ENCODE measurements around the gene LRBA. TPM values are rescaled to one million over a fixed set of nuclear protein-coding genes. Genes with fewer than 3 reads are reported as not detected.

The LRBA gene
- total RNA-seq, 3 donors from 2014 or later (not counting 1 experiment from before 2014, with no cell fraction given), result 72.1 to 87.6 (median 83.1) TPM

GRCh38 chr4:150867148-150867547 lies 147.9 kb downstream of the LRBA start:
- DNase-seq (peak in 1 of 2 donors; percentile 85), ATAC-seq (peak; percentile 79 to 90 (median 86))
- Mint-ChIP-seq H3K27ac (peak overlapping the region in 1 of 2 donors; percentile 22), H3K4me1 (no peaks in the 10 kb centered on the region), H3K4me3 (no peak overlapping the region), H3K9me3 (no peaks in the 10 kb centered on the region), H3K27me3 (ENCODE audit: low read depth in 2 of 2) (no peaks in the 10 kb centered on the region), H3K36me3 (no peaks in the 10 kb centered on the region)
- H3K27me3 ChIP-seq (ENCODE audit: control insufficient read depth, insufficient read depth, low read length), result no peaks in the 10 kb centered on the region
- no peak overlapping the region for H3K4me3 ChIP-seq (ENCODE audit: low read length)
- 20% methylated on average over 2 of the region's 4 CpGs for WGBS (ENCODE audit: insufficient coverage)
- H3K27ac ChIP-seq (ENCODE audit: low read length), result no peak overlapping the region
- H3K4me1 ChIP-seq (ENCODE audit: control insufficient read depth, insufficient read depth, low read length), result no peaks in the 10 kb centered on the region
- H3K9me3 ChIP-seq (ENCODE audit: control insufficient read depth, insufficient read depth, low read length), result no peaks in the 10 kb centered on the region
- TF ChIP-seq CTCF (IDR thresholded peaks at IDR 0.05), result peak; percentile 70
- intact Hi-C loops (cut with micrococcal nuclease), result loop anchor here (1.0 kb wide), 2 partner anchors 569 to 886 kb away; no protein-coding TSS in a partner anchor
- peaks cover 10% of the 10 kb centered on the region for H3K36me3 ChIP-seq (ENCODE audit: control insufficient read depth, insufficient read depth, low read length)

- Histone ChIP-seq H3K4me1 (ENCODE audit: control insufficient read depth, insufficient read depth, low read length) (no peaks in the 10 kb centered on the region), H3K27ac (ENCODE audit: low read length) (no peak overlapping the region), H3K27me3 (ENCODE audit: control insufficient read depth, insufficient read depth, low read length) (no peaks in the 10 kb centered on the region), H3K36me3 (ENCODE audit: control insufficient read depth, insufficient read depth, low read length) (peaks cover 4% of the 10 kb centered on the region), H3K9me3 (ENCODE audit: control insufficient read depth, insufficient read depth, low read length) (no peaks in the 10 kb centered on the region), H3K4me3 (ENCODE audit: low read length) (no peak overlapping the region)
- Mint-ChIP-seq H3K27me3 (ENCODE audit: low read depth in 2 of 2) (no peaks in the 10 kb centered on the region), H3K27ac (no peak overlapping the region), H3K4me1 (no peaks in the 10 kb centered on the region), H3K36me3 (no peaks in the 10 kb centered on the region), H3K4me3 (no peak overlapping the region), H3K9me3 (no peaks in the 10 kb centered on the region)
- intact Hi-C loops (cut with micrococcal nuclease), result no loop called here
- ATAC-seq, result no peak
- no peak for DNase-seq
- no peak for TF ChIP-seq CTCF (IDR thresholded peaks at IDR 0.05)
- 98% methylated on average over 6 of the region's 7 CpGs for WGBS (ENCODE audit: insufficient coverage)
Measured at GRCh38 chr4:150863456-150863855, 151.6 kb downstream of the LRBA start.

GRCh38 chr4:150862829-150863228 lies 152.3 kb downstream of the LRBA start:
- intact Hi-C loops (cut with micrococcal nuclease), result no loop called here
- 99% methylated on average over 5 of the region's 5 CpGs for WGBS (ENCODE audit: insufficient coverage)

More at GRCh38 chr4:150862829-150863228, 152.3 kb downstream of the LRBA start:
- Histone ChIP-seq H3K9me3 (ENCODE audit: control insufficient read depth, insufficient read depth, low read length) (no peaks in the 10 kb centered on the region), H3K27me3 (ENCODE audit: control insufficient read depth, insufficient read depth, low read length) (no peaks in the 10 kb centered on the region), H3K36me3 (ENCODE audit: control insufficient read depth, insufficient read depth, low read length) (peaks cover 4% of the 10 kb centered on the region), H3K4me1 (ENCODE audit: control insufficient read depth, insufficient read depth, low read length) (no peaks in the 10 kb centered on the region), H3K4me3 (ENCODE audit: low read length) (no peak overlapping the region), H3K27ac (ENCODE audit: low read length) (no peak overlapping the region)
- no peaks in the 10 kb centered on the region for H3K36me3 Mint-ChIP-seq
- ATAC-seq (no peak), DNase-seq (no peak)
- no peak overlapping the region for H3K27ac Mint-ChIP-seq
- no peaks in the 10 kb centered on the region for H3K4me1 Mint-ChIP-seq
- no peaks in the 10 kb centered on the region for H3K27me3 Mint-ChIP-seq (ENCODE audit: low read depth in 2 of 2)
- no peak overlapping the region for H3K4me3 Mint-ChIP-seq
- no peaks in the 10 kb centered on the region for H3K9me3 Mint-ChIP-seq
- TF ChIP-seq CTCF (IDR thresholded peaks at IDR 0.05), result no peak

Measured in natural killer cell (primary cell).